Measurements from ENCODE around the gene NAPG.
A peak's percentile ranks its signal among the peaks of the same experiment; 100 is the strongest.
"Not testable (repeated sequence)": the region's sequence is repeated elsewhere in the genome, so short reads cannot be mapped to it uniquely, and the experiment has no call there.

NAPG gene

DNA sequence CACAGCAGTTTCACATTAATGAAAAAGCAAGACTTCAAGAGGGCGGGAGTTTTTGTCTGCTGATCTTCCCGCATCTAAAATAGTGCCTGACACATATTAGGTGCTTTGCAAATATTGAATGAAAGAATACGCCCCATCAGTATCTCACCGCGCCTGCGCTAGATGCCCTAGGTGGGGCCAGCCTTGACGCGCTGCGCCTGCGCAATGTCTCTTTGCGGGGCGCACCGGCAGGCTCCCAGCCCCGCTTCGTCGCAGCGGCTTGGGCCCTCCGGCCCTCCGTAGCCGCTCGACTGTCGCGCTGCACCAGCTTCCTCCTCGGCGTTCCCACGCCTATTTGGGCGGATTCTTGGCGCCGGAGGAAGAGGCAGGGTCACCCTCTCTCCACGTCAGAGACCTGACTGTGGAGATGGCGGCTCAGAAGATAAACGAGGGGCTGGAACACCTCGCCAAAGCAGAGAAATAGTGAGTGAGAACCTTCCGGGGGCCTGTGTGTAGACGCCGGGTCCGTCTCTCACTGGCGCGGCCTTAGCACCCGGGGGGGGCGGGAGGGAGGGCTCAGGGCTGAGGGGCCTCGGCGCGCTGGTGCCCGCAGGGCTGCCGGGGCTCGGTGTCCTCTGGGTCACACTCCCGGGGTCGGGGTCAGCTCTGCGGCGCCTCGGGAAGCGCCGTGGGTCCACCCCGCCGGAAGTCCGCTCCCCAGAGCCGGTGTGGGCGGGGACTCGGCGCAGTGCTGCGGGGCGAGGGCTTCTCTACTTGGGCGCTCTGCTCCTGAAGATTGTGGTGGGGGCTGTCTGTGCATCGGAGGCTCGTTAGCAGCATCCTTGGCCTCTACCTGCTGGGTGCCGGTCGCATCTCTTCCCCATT lies at the start of gene NAPG:
Gene NAPG (plus strand): TSS at position 331 of the 864 bp plus-strand sequence. CDS start 76 bp downstream, at position 407.
- peak; percentile 77 to 82 (median 78) for DNase-seq (ENCODE audit: low read depth in 3 of 3, low spot score in 1 of 3)

DNA sequence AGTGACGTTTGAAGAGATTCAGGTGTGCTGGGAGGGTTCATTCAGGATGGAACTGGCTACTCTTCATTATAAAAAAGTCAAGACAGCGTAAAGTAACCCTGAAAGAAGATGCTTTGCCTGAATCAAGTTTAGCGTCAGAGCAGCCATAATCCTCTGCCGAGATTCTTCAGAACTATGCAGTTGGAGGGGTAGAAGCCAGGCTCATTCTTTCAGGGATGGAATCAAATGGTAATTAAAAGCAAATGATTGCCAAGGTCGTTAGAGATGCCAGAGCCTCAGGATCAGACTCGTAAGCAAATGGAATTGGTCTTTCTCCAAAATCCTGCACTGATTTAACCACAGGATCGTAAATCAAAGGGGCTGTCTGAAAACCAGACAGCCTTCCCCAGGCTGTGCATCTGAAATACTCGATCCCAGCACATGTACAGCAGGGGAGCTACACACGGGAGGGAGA lies 49.5 kb upstream of the NAPG start:
- no peak for DNase-seq (ENCODE audit: low read depth in 3 of 3, low spot score in 1 of 3)

DNA sequence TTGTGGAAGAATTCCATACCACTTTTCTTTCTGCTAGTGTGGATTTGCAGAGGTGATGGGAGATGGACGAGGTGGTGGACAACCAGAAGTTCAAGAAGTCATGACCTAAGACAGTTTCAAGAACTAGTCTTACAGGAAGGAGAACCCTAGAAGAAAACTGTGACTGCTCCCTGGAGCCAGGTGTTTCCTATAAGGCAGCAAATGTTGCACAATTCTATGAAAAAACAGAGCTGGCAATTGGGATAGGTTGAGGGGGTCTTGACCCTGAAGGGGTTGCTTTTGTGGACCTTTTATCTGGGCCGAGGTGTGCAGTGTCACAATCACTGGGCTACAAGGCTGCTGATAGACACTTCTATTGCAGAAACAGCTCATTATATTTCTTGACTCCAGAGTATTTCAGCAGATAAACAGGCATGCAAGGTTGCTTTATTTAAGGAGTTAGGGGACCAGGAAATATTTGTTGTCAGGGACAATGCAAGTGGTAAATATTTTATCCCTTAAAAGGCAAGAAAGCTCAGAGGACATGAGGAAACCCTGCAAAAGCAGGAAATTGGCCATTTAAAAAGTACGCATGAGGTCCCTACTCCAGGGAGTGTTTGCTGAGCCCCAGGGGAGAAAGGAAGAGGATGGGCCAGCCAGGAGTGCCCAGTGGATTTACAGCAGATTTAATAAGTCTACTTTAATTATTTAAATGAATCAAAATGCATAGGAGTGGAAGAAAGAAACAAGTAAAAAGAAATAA lies 48.5 kb upstream of the NAPG start:
- DNase-seq (ENCODE audit: low read depth in 3 of 3, low spot score in 1 of 3) = no peak

DNA sequence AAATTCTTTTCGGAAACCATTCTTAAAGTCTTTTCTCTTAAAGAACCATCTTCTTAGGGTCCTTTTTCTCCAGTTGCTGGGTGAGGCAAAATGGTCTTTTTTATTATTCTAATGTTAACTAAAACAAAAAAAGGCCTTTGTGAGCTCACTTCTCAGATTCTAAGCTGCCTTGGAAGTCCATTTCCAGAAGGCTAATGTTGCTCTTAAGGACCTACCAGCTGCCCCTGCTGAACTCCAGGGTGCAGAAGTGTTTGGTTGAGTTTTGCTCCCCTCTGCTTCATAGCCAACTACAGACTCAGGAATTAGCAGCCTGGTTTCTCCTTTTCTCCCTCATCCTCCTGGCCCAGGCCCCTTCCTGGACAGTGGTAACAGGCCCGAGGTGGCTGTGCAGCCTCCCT lies 48.0 kb upstream of the NAPG start:
- no peak for DNase-seq (ENCODE audit: low read depth in 3 of 3, low spot score in 1 of 3)

DNA sequence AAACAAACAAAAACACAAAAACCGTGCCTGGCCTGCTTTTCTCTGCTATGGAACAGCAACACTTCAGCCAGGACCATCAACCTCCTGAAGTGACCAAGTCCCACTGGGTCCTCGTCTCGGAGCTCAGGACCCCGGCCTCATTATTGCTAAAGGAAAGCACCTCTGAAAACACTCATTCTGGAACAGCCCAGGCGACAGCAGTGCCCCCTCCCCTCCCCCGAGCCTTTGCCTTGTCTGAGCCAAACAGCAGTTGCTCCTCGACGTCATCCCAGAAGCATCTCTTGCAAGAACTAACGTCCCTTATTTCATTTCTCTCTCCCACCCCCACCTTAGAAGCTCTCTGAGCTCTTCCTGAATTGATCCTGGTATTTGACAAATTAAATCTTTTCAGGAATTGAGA lies 44.0 kb upstream of the NAPG start:
- no peak for DNase-seq (ENCODE audit: low read depth in 3 of 3, low spot score in 1 of 3)

DNA sequence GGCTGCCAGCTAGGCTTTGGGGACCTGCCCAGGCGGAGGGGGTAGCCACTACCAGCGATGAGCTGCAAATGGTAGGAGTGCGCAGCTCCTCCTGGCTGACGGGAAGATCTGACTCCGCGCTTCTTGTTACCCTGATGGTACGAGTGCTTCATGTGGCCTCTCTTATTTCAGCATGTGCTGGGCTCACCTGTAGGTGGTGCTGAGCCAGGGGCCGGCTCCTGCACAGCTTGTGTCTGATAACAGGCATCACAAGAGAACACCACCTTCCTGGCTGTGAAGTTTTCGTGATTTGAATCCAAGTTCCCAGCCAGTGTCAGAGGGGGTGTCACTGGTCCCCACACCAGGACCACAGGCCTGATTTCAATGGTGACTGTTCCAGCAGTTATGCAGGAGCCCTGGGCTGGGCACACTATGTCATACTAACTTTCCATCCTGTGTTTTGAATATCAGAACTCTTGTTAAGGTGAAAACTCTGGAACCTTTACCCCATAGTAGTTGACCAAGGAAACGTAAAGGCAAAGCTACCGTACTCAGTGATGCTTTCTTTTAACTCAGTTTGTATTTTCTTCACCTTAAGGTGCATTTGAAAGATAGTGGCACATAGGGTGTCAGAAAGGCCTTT lies 43.4 kb upstream of the NAPG start:
- no peak for DNase-seq (ENCODE audit: low read depth in 3 of 3, low spot score in 1 of 3)

DNA sequence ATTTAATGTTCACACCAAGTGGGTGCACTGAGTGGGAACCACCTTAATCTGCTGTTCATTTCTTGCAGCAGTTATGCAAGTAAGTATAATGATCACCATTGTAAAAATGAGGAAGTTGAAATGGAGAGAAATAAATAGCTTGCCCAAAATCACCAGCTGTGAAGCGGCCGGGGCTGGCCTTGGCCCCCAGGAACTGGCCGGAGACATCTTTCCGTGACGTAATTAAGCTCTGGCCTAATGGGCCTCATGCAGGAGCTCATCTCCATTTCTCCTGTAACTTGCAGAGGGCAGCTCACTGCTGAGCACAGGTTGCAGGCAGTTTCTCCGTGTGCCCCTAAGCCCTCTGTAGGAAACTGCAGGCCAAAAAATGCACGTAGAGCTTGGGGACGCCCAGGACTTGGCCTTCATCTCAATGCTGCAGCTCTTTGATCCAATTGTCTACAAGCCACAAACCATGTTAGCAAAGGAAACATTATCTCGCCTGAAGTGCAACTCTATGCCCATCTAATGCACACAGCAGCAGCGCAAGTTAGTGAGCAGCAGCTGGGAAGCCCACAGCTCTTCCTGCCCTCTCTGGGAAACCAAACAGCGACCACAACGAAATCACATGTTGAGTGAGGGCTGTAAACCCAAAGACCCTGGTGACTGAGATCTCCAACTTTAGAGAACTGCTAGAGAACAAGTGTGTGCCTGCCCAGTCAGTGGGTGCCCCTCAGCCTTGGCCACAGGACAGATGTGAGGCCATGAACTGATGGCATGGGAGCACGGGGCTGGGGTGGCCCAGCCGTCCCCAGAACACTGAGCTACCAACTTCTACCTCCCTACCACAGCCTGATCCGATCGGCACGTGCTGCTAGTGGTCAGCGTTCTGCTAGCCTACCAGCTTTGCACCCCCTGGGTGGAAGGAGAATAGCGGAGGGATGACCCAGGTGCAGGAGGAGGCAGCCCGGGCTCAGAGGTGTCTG lies 42.6 kb upstream of the NAPG start:
- DNase-seq (ENCODE audit: low read depth in 3 of 3, low spot score in 1 of 3) = no peak

DNA sequence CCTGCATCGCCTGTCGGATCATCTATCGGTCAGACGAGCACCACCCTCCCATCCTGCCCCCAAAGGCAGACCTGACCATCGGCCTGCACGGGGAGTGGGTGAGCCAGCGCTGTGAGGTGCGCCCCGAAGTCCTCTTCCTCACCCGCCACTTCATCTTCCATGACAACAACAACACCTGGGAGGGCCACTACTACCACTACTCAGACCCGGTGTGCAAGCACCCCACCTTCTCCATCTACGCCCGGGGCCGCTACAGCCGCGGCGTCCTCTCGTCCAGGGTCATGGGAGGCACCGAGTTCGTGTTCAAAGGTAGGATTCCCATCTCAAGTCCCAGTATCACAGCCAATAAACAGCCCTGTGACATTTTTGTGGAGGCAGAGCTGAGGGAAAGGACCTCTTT lies 40.4 kb upstream of the NAPG start:
- DNase-seq (ENCODE audit: low read depth in 3 of 3, low spot score in 1 of 3) = no peak

DNA sequence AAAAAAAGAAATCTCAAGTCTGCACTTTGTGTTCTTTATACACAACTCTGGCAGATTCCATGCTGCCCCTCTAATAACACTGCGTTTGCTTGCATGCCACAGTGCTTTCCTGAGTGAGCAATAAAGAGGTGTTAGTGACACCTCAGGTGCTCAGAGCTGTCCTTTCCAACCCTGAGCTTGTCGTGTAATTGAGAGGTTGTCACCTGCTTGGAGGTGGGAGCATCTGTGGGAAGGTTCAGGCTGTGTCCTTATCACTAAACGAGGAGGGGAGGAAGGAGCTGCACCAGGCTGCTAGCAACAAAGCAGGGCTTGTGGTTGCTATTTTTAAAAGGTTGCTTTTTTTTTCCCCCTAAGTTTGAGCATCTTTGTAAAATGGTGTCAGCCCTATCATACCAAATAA lies 39.5 kb upstream of the NAPG start:
- DNase-seq (ENCODE audit: low read depth in 3 of 3, low spot score in 1 of 3) = no peak

DNA sequence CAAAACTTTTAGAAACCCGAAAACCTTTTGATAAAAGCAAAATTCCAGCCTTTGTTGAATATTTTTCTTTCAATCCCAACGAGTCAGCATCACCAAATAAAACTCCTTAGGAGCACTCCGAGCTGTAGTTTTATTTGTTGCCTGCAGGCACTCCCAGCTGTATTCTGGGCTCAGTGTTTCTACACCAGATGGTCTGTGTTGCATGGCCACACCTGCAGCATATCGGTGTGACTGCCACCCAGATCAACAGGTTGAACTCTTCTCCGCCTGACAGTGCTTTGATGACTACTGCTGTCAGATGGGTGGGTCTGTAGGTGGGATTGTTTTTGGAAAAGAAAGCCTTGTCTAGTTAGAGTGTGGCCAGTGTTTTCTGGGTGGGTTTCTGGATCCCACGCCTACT lies 38.7 kb upstream of the NAPG start:
- DNase-seq (ENCODE audit: low read depth in 3 of 3, low spot score in 1 of 3) = no peak

DNA sequence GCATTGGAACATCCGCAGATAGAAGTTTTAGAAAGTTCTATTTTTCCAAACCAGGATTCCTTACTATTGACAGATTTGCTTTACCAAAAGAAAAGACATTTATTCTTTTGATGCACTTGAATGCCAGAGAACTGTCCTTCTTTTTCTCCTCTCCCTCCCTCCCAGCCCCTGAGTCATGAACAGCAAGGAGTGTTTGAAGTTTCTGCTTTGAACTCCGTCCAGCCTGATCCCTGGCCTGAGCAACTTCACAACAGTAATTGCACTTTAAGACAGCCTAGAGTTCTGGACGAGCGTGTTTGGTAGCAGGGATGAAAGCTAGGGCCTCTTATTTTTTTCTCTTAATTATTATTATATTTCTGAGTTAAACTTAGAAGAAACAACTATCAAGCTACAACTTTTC lies 37.8 kb upstream of the NAPG start:
- no peak for DNase-seq (ENCODE audit: low read depth in 3 of 3, low spot score in 1 of 3)

DNA sequence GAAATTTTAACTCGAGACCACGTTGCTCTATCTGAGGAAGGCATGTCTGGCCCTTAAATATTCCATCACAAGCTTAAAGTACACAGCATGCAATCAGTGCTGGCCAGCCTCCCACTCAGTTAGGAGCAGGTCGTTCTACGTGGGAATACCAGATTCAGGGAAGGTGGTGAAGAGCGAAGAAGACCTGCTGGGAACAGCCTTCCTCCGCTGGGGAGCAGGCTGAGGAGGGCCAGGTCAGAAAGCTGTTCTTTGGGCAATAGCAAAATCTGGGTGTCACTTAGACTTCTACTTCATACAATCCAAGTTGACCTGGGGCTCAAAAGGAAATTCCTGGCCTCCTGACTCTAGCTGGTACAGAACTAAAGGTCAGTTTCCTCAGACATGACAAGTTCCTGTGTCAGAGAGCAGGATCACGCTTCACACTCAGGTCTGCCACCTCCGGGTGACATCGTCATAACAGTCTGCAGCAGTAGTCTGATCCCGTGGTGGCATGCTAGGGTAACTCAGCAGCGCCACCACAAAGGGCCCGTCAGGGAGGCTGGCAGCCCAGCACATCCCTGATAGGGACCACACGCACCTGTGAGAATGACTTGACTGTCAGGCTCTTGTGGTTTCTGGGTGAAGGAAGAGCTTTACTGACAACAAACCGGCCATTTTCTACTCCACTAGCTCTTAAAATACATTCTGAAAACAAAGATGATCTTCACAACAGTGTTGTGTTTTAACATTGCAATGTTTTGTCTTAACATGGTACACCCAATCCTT lies 35.2 kb upstream of the NAPG start:
- peak in 2 of 3 donors; percentile 12 to 25 for DNase-seq (ENCODE audit: low read depth in 3 of 3, low spot score in 1 of 3)

DNA sequence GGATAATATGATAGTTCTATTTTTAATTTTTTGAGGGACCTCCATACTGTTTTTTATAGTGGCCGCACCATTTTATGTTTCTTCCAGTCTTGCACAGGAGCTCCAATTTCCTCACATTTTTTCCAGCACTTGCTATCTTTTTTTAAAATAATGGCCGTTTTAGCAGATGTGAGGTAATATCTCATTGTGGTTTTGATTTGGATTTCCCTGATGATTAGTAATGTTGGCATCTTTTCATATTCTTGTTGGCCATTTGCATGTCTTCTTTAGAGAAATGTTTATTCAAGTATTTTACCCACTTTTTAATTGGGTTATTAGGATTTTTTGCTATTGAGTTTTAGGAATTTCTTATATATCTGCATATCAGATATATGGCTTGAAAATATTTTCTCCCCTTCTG lies 29.9 kb upstream of the NAPG start:
- no peak for DNase-seq (ENCODE audit: low read depth in 3 of 3, low spot score in 1 of 3)

DNA sequence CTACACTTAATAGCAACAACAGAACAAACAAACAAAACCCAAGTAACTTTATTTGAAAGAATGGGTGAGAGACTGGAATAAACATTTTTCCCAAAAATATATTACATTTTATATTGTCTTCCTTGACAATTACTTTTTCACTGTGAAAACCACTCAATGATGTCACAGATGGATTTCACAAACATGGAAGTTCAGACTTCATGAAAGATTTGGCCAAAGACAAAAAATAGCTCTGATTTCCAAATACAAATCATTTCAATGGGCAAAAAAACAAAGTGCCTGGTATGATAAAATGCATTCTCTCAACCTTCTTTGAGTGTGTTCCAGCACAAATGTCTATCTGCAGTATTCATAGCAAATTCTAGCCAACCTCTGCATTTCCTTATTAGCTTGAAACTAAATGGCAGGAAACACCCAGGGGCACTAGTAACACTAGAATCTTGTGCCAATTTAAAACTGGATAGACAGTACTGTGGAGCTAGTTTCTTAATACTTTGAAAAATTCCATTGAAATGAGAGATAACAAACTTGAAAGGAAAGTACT lies 28.5 kb upstream of the NAPG start:
- DNase-seq (ENCODE audit: low read depth in 3 of 3, low spot score in 1 of 3) = no peak

DNA sequence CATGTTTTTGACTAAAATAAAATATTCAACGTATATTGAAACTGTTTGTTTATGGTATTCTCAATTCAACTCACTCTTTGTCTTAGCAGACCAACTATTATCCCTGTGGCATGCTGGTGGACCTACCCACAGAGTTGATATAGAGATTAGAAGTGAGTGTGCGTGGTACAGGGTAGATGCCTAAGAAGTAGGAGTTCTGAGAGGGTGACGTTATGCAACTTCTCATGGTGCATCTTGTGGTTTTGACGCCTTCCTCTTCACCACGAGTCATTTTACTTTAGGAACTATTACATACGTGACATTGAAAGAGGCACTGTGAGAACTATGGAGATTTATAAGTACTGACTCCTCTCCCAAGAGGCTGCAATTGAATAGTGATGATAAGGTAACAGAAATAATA lies 26.6 kb upstream of the NAPG start:
- DNase-seq (ENCODE audit: low read depth in 3 of 3, low spot score in 1 of 3) = no peak

DNA sequence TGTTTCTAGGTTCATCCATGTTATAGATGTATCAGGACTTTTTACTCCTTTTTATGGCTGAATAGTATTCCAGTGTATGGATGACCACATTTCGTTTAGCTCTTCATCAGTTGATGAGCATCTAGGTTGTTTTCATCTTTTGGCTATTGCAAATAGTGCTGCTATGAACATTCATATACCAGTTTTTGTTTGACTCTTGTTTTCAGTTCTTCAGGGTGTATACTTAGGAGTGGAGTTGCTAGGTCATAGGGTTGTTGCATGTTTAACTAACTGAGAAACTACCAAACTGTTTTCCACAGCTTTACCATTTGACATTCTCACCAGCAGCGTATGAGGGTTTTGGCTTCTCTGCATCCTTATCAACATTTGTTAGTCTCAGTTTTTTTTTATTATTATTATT lies 25.8 kb upstream of the NAPG start:
- DNase-seq (ENCODE audit: low read depth in 3 of 3, low spot score in 1 of 3) = no peak

DNA sequence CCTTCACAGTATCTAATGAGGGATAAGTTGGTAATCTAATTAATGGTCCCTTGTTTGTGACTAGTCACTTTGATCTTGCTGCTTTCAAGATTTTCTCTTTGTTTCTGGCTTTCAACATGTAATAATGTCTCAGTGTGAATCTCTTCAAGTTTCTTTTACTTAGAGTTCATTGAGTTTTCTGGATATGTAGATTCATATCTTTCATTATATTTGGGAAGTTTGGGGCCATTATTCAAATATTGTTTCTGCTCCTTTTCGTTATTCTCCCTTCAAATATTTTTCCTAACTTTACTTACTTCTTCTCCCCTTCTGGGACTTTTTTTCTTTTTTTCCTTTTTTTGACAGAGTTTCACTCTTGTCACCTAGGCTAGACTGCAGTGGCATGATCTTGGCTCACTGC lies 21.1 kb upstream of the NAPG start:
- DNase-seq (ENCODE audit: low read depth in 3 of 3, low spot score in 1 of 3) = no peak

DNA sequence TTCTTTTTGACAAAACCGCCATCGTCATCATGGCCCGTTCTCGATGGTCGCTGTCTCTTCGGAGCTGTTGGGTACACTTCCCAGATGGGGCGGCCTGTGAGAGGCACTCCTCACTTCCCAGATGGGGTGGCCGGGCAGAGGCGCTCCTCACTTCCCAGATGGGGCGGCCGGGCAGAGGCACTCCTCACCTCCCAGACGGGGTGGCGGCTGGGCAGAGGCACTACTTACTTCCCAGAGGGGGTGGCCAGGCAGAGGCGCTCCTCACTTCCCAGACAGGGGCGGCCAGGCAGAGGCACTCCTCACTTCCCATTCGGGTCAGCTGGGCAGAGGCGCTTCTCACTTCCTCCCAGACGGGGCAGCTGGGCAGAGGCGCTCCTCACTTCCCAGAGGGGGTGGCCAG lies 19.9 kb upstream of the NAPG start:
- not testable (repeated sequence) for DNase-seq (ENCODE audit: low read depth in 3 of 3, low spot score in 1 of 3)

DNA sequence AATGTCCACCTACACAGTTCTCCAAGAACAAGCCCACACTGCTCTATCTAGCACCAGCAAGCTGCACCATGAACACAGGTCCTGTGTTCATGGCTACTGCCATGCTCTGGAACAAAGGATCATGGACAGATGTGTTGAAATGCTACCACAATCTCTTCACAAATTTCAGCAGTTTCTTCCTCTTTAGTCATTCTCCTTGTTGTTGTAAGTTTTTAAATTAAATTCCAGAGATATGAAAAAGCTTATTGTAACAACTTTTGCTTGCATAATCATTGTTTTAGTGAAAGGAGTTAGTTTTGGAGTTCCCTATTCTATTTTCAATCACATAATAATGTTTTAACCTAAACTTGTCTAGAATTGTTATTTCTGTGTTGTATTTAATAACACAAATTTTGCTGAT lies 17.2 kb upstream of the NAPG start:
- DNase-seq (ENCODE audit: low read depth in 3 of 3, low spot score in 1 of 3) = no peak

DNA sequence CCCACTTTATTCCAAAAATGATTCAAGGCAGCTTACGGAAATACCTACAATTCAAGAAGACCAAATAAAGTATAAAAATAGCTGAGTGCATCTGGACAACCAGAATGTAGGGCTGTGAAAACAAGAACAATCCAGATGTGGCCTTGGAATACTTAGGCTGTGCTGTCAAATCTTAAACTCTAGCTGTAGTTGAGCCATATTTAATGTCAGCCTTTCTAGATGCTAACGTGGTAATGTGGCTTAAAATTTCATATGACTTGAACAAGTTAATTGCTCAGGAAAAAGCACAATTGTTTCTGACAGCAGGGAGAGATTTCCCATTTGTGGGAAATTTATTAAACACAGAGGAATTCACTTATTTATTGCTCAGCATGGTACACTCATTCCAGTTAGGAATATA lies 14.6 kb upstream of the NAPG start:
- DNase-seq (ENCODE audit: low read depth in 3 of 3, low spot score in 1 of 3) = no peak
